A673 (cell line): ENCODE measurements around the gene CUX1. TPM values are rescaled to one million over a fixed set of nuclear protein-coding genes. Genes with fewer than 3 reads are reported as not detected.
"Not testable (repeated sequence)": the region's sequence is repeated elsewhere in the genome, so short reads cannot be mapped to it uniquely, and the experiment has no call there.

ENCODE experiments used
- BruUV-seq: library from RNA; stranded (reverse); fragments of 400-500 nt; replicated peaks from 2 replicates; lab custom pipeline; 2021; lab: Mats Ljungman, UMichigan
- CTCF ChIA-PET: fragments of 300-600 bp; sonication (Branson Sonifier 250); formaldehyde crosslinking; loops from one replicate; lab custom pipeline; 2022; ENCODE audit warnings: antibody characterized with exemption; lab: Charles Lee
- POLR2A ChIA-PET: fragments of 300-600 bp; sonication (Branson Sonifier 250); formaldehyde crosslinking; loops from one replicate; lab custom pipeline; 2022; ENCODE audit warnings: antibody characterized with exemption; ENCODE audit not compliant: low non-redundant PET; lab: Charles Lee
- DNase-seq: peaks from one replicate; pipeline ENCODE4 v3.0.0-alpha.2; 2015; ENCODE audit warnings: low spot score
- H3K27ac ChIP-seq: fragments of 200-600 bp; sonication (generic); 2 replicates; pipeline ENCODE4 v1.5.1; 2016; ENCODE audit warnings: mixed run types, low read depth, mild to moderate bottlenecking, mixed read lengths, antibody characterized with exemption, low read length; ENCODE audit not compliant: poor library complexity, severe bottlenecking
- H3K27me3 ChIP-seq: fragments of 200-600 bp; sonication (generic); replicated peaks from 2 replicates; pipeline ENCODE4 v1.6.1; 2017; ENCODE audit warnings: mixed run types, low read depth, mild to moderate bottlenecking, mixed read lengths, antibody characterized with exemption, low read length; ENCODE audit not compliant: insufficient read depth, poor library complexity
- H3K36me3 ChIP-seq: fragments of 200-600 bp; sonication (generic); 2 replicates; pipeline ENCODE4 v1.6.1; 2016; ENCODE audit warnings: mixed run types, mild to moderate bottlenecking, mixed read lengths, antibody characterized with exemption, low read length; ENCODE audit not compliant: insufficient read depth, poor library complexity, severe bottlenecking
- H3K4me1 ChIP-seq: fragments of 200-600 bp; sonication (generic); 2 replicates; pipeline ENCODE4 v1.6.1; 2017; ENCODE audit warnings: mixed run types, mild to moderate bottlenecking, mixed read lengths, antibody characterized with exemption, low read length; ENCODE audit not compliant: insufficient read depth, poor library complexity, severe bottlenecking
- H3K4me3 ChIP-seq: fragments of 200-600 bp; sonication (generic); 2 replicates; pipeline ENCODE4 v1.5.1; 2016; ENCODE audit warnings: low read depth, mixed run types, mild to moderate bottlenecking, mixed read lengths, low read length; ENCODE audit not compliant: poor library complexity, severe bottlenecking
- H3K9me3 ChIP-seq: fragments of 200-600 bp; sonication (generic); 2 replicates; pipeline ENCODE4 v1.6.1; 2016; ENCODE audit warnings: mixed run types, low read depth, mild to moderate bottlenecking, mixed read lengths, antibody characterized with exemption, low read length; ENCODE audit not compliant: poor library complexity, severe bottlenecking
- EZH2 ChIP-seq: fragments of 200-600 bp; sonication (generic); IDR thresholded peaks from 2 replicates; pipeline ENCODE4 v1.6.1; 2017; ENCODE audit warnings: borderline replicate concordance, low read depth, mild to moderate bottlenecking, mixed read lengths, antibody characterized with exemption, low read length; ENCODE audit not compliant: poor library complexity, severe bottlenecking
- intact Hi-C: fragments of 100-400 bp; cut with micrococcal nuclease; formaldehyde crosslinking; loops from one replicate; pipeline ENCODE4 v1.10.0; 2022; ENCODE audit not compliant: unreplicated experiment
- total RNA-seq: library from RNA; stranded (reverse); gene quantifications from 2 replicates; pipeline ENCODE4 v1.2.3, GENCODE V29; 2021
- TF ChIP-seq, protein P1 (sequence below): fragments of 300-800, 200-600 bp; sonication (generic); conservative IDR thresholded peaks from 2 replicates; pipeline ENCODE4 v1.5.1; 2017; ENCODE audit warnings: low read depth, mild to moderate bottlenecking, antibody characterized with exemption, low read length, moderate library complexity, mixed read lengths

The CUX1 gene
- total RNA-seq, 1 experiment from 2014 or later, result 49.4 TPM

DNA sequence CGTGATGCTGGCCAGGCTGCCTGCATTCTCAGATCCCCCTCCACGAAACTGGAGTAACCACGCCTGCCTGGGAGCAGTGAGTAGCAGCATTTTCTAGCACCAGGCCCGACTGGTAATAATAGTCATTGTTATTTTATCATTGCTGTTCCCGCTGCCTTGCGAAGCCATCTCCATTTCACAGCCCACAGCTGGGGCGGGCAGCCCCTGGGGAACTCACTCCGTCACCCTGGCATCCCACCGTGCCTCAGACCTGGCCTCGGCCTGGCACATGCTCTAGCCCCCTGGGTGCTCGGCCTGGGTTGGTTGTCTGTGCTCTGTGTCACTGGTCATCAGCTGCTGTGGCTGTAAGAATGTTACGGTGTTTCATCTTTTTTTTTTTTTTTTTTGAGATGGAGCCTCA lies 411.5 kb downstream of the CUX1 start:
- no peaks in the 10 kb centered on the region for H3K4me1 ChIP-seq
- H3K4me3 ChIP-seq, result no peak overlapping the region
- H3K27ac ChIP-seq, result no peak overlapping the region
- DNase-seq, result no peak
- no peak for TF ChIP-seq EZH2
- TF ChIP-seq, protein P1, sequence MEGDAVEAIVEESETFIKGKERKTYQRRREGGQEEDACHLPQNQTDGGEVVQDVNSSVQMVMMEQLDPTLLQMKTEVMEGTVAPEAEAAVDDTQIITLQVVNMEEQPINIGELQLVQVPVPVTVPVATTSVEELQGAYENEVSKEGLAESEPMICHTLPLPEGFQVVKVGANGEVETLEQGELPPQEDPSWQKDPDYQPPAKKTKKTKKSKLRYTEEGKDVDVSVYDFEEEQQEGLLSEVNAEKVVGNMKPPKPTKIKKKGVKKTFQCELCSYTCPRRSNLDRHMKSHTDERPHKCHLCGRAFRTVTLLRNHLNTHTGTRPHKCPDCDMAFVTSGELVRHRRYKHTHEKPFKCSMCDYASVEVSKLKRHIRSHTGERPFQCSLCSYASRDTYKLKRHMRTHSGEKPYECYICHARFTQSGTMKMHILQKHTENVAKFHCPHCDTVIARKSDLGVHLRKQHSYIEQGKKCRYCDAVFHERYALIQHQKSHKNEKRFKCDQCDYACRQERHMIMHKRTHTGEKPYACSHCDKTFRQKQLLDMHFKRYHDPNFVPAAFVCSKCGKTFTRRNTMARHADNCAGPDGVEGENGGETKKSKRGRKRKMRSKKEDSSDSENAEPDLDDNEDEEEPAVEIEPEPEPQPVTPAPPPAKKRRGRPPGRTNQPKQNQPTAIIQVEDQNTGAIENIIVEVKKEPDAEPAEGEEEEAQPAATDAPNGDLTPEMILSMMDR, result no peak
- intact Hi-C loops, result no loop called here
- no peaks in the 10 kb centered on the region for H3K27me3 ChIP-seq
- H3K9me3 ChIP-seq, result no peaks in the 10 kb centered on the region
- ChIA-PET CTCF (no interaction called here), POLR2A (no interaction called here)
- peaks cover 4% of the 10 kb centered on the region for H3K36me3 ChIP-seq
- BruUV-seq, result no TSS peak

DNA sequence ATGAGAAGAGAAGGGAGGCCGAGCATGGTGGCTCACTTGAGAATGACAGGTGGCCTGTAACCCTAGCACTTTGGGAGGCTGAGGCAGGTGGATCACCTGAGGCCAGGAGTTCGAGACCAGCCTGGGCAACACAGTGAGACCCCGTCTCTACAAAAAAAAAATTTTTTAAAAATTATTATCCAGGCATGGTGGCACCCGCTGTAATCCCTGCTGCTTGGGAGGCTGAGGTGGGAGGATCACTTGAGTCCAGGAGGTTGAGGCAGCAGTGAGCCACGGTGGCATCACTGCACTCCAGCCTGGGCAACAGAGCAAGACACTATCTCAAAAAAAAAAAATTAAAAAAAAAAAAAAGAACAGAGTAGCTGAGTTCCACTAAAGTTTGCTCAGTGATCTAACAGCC lies 412.7 kb downstream of the CUX1 start:
- H3K4me1 ChIP-seq, DNase-seq, CTCF ChIA-PET, H3K4me3 ChIP-seq, intact Hi-C loops, BruUV-seq, H3K27me3 ChIP-seq, H3K27ac ChIP-seq, H3K36me3 ChIP-seq, H3K9me3 ChIP-seq, POLR2A ChIA-PET: not testable (repeated sequence)

DNA sequence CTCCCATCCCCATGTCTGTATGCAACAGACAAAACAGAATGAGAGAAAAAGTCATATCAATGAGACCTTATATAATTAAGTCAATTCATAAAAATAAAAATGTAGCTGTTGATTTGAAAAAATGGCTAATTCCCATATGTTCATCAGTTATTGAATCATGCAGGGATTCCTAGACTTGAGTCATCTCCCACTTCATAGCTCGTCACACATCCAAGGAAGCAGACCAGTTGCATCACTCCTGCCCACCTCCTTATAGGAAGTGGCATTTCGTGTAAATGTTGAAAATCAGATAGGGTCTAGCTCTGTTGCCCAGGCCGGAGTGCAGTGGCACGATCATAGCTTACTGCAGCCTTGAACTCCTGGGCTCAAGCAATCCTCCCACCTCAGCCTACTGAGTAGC lies 413.2 kb downstream of the CUX1 start:
- DNase-seq, result no peak
- no TSS peak for BruUV-seq

More for the DNA sequence above, 413.2 kb downstream of the CUX1 start:
- H3K36me3 ChIP-seq, result peaks cover 4% of the 10 kb centered on the region
- H3K9me3 ChIP-seq, result no peaks in the 10 kb centered on the region
- H3K4me3 ChIP-seq, result no peak overlapping the region
- TF ChIP-seq, protein P1, result no peak
- TF ChIP-seq EZH2, result no peak
- POLR2A ChIA-PET, result interaction anchor here (0.6 kb wide), 1 partner anchor 265 kb away, joined by 3 read pairs; no protein-coding TSS in a partner anchor
- CTCF ChIA-PET, result no interaction called here
- intact Hi-C loops, result no loop called here
- H3K4me1 ChIP-seq, result no peaks in the 10 kb centered on the region
- no peaks in the 10 kb centered on the region for H3K27me3 ChIP-seq
- H3K27ac ChIP-seq, result no peak overlapping the region
